ENCODE measurements around the gene TBCK.
"Not testable (repeated sequence)": the region's sequence is repeated elsewhere in the genome, so short reads cannot be mapped to it uniquely, and the experiment has no call there.

The TBCK gene

DNA sequence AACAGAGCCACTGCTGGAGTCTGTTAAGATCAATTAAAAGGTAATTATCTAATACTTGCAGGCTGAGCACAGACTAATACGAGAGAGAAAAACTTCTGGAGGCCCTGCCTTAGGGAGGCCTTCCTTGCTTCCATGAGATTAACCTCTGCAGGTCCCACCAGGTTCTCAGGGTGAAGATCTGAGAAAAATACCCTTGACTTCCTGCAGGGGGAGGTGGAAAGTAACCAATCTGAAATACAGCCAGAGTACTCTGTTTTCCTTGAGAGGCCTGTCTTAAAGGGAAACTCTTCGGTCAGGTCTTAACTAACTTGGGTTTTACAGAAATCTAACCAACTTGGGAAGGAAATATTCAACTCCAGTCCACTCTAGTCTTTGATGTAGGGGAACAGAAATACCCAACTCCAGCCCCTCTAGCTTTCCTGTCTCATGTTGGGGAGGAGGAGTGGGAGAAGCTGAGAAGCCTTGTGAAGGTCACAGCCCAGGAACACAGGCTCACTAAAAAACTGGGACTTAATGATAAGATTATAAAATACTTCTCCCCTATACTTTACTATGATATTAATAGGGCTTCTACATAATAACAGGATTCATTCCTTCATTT is 77.1 kb downstream of the TBCK start:
- no peak for DNase-seq (ENCODE audit: low spot score)

DNA sequence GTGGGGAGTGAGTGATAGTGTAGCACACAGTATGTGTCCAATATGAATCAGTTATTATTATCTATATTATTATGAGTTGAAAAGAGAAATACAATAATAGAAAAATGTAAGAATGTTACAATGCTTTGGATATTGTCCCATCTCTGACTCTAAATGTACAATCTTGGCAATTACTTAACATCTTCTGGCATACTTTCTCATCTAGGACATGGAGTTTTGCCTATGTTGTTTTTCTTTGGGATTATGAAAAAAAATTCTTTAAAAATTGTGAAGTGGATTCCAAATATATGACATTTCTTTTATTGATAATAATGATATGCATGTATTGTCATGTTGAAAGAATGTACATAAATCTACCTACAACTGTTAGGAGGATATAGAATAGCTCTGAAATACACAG is 84.1 kb downstream of the TBCK start:
- DNase-seq (ENCODE audit: low spot score) = no peak
- TF ChIP-seq, protein P1, sequence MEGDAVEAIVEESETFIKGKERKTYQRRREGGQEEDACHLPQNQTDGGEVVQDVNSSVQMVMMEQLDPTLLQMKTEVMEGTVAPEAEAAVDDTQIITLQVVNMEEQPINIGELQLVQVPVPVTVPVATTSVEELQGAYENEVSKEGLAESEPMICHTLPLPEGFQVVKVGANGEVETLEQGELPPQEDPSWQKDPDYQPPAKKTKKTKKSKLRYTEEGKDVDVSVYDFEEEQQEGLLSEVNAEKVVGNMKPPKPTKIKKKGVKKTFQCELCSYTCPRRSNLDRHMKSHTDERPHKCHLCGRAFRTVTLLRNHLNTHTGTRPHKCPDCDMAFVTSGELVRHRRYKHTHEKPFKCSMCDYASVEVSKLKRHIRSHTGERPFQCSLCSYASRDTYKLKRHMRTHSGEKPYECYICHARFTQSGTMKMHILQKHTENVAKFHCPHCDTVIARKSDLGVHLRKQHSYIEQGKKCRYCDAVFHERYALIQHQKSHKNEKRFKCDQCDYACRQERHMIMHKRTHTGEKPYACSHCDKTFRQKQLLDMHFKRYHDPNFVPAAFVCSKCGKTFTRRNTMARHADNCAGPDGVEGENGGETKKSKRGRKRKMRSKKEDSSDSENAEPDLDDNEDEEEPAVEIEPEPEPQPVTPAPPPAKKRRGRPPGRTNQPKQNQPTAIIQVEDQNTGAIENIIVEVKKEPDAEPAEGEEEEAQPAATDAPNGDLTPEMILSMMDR (IDR thresholded peaks at IDR 0.05; ENCODE audit: extremely low read depth, insufficient read depth, missing control alignments) = no peak
- in situ Hi-C loops (cut with MboI; ENCODE audit: low pct_unique_long_range_greater_than_20kb, low sequenced_read_pairs, unreplicated experiment) = no loop called here

More for the DNA sequence above, 77.1 kb downstream of the TBCK start:
- TF ChIP-seq, protein P1 (IDR thresholded peaks at IDR 0.05; ENCODE audit: extremely low read depth, insufficient read depth, missing control alignments) = peak; percentile 55
- in situ Hi-C loops (cut with MboI; ENCODE audit: low pct_unique_long_range_greater_than_20kb, low sequenced_read_pairs, unreplicated experiment) = no loop called here

DNA sequence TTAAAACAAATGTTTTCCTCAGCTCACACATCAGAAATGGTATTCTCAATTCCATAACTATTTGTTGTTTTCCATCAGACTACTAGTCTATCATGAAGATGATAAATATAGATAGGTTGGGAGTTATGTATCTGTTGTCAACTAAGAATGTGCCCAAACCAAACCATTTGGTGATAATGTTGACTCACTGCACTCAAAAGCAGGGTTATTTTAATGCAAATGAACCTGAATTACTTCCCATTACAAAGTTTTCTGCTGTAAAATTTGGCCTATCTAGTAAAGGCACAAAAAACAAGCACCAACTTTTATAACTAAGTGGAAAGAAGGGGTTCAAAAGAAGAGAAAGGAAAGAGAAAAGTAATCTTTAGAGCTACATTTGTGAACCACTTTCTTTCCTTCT is 93.5 kb downstream of the TBCK start:
- no peak for DNase-seq (ENCODE audit: low spot score)
- in situ Hi-C loops (cut with MboI; ENCODE audit: low pct_unique_long_range_greater_than_20kb, low sequenced_read_pairs, unreplicated experiment) = no loop called here
- TF ChIP-seq, protein P1 (IDR thresholded peaks at IDR 0.05; ENCODE audit: extremely low read depth, insufficient read depth, missing control alignments) = no peak

DNA sequence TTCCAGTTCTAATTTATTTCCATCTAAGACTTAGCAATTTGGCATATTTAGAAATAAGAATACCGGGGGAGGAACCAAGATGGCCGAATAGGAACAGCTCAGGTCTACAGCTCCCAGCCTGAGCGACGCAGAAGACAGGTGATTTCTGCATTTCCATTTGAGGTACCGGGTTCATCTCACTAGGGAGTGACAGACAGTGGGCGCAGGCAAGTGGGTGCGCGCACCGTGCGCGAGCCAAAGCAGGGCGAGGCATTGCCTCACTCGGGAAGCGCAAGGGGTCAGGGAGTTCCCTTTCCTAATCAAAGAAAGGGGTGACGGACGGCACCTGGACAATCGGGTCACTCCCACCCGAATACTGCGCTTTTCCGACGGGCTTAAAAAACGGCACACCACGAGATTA is 102.7 kb downstream of the TBCK start:
- in situ Hi-C loops (cut with MboI; ENCODE audit: low pct_unique_long_range_greater_than_20kb, low sequenced_read_pairs, unreplicated experiment); DNase-seq (ENCODE audit: low spot score): not testable (repeated sequence)

DNA sequence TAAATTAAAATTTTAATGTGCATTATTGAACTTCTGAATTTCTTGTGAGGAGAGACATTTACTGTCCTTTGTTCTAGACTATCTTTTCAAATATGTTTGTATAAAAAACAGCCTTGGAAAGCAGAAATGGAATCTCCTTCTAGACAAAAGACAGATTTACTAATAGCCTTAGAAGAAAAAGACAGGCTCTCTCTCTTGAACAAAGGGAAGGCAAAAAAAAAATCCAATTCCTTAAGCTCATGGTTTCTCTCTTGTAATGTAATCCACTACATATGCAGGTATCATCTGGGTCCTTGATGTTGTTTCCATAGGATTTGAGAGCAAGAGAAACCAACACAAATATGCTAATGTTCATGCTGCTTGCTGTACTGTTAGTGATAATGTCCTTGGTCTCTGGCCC is 106.0 kb downstream of the TBCK start:
- in situ Hi-C loops (cut with MboI; ENCODE audit: low pct_unique_long_range_greater_than_20kb, low sequenced_read_pairs, unreplicated experiment) = no loop called here
- no peak for DNase-seq (ENCODE audit: low spot score)
- TF ChIP-seq, protein P1 (IDR thresholded peaks at IDR 0.05; ENCODE audit: extremely low read depth, insufficient read depth, missing control alignments) = no peak

DNA sequence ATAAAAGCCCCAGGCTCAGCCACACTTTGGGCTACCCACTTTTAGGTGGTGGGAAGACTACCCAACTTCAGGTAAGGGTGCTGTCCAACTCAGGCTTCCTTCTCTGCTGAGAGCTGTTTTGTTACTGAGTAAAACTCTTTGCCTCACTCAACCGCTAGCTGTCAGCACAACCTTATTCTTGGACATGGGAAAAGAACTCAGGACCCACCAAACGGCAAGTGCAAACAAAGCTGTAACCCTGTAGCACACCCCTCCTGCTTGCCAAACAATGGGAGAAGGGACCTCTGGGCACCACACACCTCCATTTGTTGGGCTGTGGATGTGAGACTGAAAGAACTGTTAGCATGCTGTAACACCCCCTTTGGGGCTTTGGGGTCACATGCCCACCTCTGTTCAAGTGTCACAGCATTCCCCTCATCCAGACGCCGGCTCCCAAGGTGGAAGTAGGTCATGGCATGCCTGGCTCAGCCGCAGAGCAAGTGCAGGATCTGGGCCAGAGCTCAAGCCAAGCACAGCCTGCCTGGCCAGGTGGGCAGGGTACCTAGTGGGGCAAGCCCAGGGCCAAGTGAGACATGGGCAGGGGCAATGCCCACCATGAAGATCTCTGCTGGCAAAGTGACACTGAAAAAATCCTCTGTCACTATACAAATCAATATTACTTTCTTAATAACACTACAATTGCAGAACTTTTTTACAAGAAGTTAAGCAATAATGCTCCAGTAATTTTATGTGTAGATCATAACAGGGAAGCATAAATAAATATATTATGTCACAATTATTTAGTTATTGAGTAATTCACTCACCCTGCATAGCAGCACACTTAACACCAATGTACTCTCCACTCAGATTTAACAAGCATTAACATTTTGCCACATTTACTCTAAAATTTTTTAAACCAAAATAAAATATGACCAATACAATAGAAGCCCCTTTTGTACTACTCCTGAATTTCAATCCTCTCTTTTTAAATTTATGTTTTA is 107.2 kb downstream of the TBCK start:
- TF ChIP-seq, protein P1 (IDR thresholded peaks at IDR 0.05; ENCODE audit: extremely low read depth, insufficient read depth, missing control alignments) = no peak
- no peak for DNase-seq (ENCODE audit: low spot score)
- in situ Hi-C loops (cut with MboI; ENCODE audit: low pct_unique_long_range_greater_than_20kb, low sequenced_read_pairs, unreplicated experiment) = no loop called here

DNA sequence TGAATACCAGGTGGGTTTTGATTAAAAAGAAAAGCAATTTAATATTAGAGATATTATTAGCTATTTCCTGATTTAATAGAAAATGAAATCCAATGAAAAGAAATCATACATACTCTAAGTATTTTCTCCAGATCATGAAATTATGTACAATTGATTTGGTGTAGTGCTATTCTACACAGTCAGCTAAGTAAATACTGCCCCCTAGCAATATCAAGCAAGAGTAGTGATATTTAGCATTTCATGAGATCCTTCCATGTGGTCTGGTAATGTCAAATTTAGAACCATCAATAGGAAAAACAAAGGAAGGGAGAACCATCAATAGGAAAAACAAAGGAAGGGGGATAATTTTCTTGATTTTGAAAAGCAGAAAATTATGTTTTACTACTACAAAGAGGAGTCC is 114.6 kb downstream of the TBCK start:
- DNase-seq (ENCODE audit: low spot score) = no peak
- TF ChIP-seq, protein P1 (IDR thresholded peaks at IDR 0.05; ENCODE audit: extremely low read depth, insufficient read depth, missing control alignments) = peak; percentile 43
- in situ Hi-C loops (cut with MboI; ENCODE audit: low pct_unique_long_range_greater_than_20kb, low sequenced_read_pairs, unreplicated experiment) = no loop called here
